Ureter (tissue), 1 donor: ENCODE data around the gene INTS12. TPM values are rescaled to one million over a fixed set of nuclear protein-coding genes. Genes with fewer than 3 reads are reported as not detected.
"Not testable (repeated sequence)": the region's sequence is repeated elsewhere in the genome, so short reads cannot be mapped to it uniquely, and the experiment has no call there.

Experiments used
- DNase-seq: peaks from one replicate; pipeline ENCODE4 v3.0.0-alpha.2; 2020; ENCODE audit warnings: low spot score
- total RNA-seq: library from RNA; stranded (reverse); gene quantifications from one replicate; pipeline ENCODE4 v1.2.4, GENCODE V29; 2023
- donor health status: DM: yes; HTN: yes; CAD: no.

Gene INTS12, protein sequence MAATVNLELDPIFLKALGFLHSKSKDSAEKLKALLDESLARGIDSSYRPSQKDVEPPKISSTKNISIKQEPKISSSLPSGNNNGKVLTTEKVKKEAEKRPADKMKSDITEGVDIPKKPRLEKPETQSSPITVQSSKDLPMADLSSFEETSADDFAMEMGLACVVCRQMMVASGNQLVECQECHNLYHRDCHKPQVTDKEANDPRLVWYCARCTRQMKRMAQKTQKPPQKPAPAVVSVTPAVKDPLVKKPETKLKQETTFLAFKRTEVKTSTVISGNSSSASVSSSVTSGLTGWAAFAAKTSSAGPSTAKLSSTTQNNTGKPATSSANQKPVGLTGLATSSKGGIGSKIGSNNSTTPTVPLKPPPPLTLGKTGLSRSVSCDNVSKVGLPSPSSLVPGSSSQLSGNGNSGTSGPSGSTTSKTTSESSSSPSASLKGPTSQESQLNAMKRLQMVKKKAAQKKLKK
- total RNA-seq = 21.1 TPM

DNA sequence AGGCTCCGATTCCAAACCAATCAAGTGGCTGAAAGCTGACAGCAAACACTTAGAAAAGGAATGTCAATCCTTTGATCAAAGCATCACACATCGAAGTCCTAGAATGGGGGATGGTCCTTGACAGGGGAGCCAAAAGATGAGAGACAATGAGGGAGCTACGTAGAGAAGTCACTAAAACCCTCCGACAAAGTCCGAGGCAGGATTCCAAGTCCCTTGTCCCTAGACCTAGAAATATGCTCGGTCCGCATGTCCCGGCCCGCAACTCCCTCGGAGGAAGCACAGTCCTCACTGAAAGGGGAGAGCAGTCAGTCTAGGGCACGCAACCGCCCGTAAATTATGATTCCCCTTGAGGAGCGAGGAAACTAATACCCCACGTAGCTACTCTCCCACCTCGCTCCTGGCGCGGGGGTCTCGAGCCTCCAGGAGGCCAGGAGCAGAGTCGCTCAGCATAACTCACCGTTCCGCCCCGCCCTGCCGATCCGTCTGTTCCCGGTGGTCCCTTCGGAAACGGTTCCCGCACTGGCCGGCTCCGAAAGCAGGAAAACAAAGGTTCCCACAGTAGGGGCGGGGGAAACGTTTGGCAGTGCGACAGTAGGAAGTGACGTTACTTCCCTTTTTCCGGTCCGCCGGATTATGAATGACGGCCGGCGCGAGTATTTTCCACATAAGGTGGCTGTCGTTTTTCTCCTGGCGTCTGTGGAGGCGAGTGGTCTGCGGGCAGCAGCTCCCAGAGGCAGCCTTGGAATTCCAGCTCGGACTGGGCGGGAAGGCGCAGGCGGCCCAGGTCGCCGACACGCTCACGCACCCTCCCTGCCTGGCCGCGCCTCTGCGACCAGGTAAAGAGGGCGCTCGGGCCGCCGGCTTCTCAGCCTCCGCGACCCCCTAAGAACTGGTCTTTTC is at the start of gene INTS12, which contains the start of gene GSTCD:
TSS of gene INTS12 (minus strand) at position 509 of the 900 bp plus-strand sequence. CDS start 8,684 bp downstream, outside the sequence.
TSS of gene GSTCD (plus strand) at position 604 of the 900 bp plus-strand sequence. CDS start 8,830 bp downstream, outside the sequence.
- DNase-seq = peak; percentile 95

DNA sequence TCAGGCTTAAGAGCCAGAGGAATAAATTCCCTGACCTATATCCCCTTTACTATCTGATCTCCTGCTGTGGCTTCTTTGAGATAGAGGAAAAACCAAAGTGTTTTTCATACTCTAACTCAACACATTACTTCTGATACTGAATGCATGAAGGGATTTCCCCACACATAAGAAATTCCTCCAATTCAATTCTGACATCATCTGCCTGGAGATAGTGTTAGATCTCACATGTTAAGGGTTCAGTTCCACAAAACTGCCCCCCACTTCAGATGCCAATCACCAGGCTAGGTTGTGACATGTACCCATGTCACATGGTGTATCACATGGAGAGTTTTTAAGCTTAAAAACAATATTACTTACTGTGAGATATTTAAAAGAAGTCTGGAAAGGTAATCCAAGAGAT is 46.9 kb upstream of the INTS12 start:
- DNase-seq = no peak

DNA sequence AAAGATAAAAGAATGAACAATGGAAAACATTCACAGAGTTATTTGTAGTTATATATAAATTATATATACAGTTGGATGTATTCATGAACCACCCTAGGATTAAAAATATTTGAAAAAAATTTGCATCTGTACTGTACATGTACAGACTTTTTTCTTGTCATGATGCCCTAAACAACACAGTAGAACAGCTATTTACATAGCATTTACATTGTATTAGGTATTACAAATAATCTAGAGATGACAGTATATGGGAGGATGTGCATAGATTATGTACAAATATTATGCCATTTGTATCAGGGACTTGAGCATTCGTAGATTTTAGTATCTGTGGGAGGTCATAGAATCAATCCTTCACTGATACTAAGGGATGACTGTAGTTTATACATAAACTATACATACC is 44.9 kb upstream of the INTS12 start:
- no peak for DNase-seq

DNA sequence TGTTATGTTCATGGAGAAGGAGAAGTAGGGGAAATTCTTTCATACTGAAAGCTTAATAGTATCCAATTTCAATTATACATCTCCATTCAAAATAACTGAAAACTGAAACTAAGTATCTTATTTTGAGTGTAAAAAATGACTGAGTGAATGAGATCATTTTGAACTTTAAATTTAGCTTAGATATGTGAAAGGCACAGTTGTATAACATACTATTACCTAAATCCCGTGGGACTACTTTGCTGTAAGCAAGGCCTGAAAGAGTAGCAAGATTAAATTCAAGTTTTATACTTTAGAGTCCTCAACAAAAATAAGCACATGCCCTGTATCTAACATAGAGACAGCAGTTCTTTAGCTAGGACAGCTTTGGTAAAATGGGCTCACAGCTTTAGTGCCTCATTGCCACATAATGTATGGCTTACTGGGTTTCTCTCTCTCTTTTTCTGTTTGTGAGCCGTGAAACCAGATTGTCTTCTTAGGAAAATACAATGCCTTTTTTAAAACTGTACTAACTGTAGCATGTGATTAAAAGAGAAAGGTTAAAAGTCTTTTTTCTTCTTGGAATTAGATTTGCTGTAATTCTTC is 43.3 kb upstream of the INTS12 start:
- DNase-seq = no peak

DNA sequence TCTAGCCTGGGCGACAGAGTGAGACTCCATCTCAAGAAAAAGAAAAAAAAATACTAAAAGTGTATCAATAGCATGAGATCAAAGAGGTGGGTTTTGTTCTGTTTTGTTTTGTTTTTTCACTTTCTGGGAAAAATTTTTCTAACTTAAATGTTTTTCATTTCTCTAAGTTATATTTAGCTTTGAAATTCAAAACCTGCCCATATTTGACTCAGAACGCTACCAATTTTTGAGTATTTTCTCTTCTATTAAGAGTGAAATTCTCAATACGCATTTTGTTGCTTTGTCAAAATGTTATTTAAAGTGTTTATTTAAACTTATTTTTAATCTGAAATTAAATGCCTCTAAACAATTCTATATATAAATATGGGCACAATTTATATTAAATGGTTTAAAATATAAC is 39.7 kb upstream of the INTS12 start:
- DNase-seq = no peak

DNA sequence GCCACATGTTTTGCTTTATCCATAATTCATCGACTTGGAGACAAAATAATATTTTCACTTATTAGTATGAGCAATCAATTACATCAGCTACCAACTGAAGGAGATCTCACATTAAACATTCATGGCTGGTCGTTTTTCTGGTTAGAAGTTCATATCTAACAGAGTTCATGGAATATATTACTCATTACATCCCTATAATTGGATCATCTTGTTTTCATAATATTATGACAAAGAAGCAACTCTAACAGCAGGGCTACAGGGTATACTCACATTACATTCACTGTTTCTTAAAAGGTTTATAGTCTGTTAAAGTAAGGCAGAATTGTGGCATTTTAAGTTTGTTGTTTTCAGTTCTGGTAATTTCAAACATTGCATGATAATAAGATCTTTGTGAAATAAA is 33.1 kb upstream of the INTS12 start:
- DNase-seq = no peak

DNA sequence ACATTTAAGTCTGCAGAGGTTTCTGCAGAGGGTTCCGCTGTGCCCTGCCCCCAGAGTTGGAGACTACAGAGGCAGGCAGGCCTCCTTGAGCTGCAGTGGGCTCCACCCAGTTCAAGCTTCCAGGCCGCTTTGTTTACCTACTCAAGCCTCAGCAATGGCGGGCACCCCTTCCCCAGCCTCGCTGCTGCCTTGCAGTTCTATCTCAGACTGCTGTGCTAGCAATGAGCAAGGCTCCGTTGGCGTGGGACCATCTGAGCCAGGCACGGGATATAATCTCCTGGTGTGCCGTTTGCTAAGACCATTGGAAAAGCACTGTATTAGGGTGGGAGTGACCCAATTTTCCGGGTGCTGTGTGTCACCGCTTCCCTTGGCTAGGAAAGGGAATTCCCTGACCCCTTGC is 26.7 kb upstream of the INTS12 start:
- not testable (repeated sequence) for DNase-seq

DNA sequence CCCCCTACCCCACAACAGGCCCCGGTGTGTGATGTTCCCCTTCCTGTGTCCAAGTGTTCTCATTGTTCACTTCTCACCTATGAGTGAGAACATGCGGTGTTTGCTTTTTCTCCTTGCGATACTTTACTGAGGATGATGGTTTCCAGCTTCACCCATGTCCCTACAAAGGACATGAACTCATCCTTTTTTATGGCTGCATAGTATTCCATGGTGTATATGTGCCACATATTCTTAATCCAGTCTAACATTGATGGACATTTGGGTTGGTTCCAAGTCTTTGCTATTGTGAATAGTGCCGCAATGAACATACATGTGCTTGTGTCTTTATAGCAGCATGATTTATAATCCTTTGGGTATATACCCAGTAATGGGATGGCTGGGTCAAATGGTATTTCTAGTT is 21.4 kb upstream of the INTS12 start:
- DNase-seq = not testable (repeated sequence)

DNA sequence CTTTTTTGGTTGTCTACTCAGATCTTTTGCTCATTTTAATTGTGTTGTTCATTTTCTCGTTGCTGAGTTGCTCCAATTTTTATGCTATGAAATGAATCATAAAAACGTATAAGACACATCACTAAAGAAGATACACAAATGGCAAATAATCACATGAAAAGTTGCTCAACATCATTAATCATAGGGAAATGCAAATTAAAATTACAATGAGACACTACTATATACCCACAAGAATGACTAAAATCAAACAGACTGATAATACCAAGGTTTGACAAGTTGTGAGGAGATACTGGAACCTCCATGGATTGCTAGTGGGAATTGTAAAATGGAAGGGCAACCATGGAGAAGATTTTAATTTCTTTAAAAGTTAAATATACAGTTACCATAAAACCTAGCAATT is 17.1 kb upstream of the INTS12 start:
- no peak for DNase-seq

DNA sequence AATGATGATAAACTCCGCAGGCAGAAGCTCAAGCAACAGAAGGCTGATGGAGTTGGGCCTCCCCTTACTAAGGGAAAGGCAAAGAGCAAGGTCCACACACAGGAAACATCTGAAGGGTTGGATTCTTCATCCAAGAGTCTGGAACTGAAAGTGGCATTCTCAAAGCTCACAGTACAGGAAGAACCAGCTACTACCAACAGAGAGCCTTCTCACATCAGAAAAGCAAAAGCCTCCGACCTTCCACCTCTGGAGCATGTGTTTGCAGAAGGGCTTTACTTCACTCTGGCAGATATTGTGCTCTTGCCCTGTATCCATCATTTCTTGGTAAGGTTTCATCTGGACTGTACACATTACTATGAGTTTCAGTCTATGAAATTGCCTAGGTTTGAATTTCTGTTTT is 10.7 kb upstream of the INTS12 start:
- no peak for DNase-seq

DNA sequence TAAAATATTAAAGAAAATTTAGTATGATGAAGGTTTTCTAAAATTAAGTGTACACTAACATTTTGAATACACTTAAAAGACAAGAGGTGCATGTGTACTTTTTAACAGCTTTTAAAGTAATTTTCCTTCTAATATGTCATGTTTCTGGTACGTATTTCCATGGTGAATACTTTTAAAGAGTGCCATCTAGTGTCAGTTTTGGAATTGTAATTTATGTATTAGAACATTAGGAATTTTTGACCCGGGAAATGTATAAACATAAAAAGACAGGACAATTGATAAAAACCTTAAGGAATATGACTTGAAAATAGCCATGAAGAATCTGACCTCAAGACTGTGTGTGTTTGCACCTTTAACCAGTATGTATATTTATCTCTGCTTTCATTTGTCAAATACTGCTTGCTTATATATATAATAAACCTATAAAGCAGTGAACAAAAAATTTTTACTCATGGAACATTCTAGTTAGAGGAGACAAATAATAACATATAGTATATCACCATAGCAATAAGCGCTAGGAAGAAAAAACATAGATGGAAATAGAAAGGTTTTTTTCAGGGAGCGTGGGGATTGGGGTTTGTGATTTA is 7.3 kb upstream of the INTS12 start:
- no peak for DNase-seq

DNA sequence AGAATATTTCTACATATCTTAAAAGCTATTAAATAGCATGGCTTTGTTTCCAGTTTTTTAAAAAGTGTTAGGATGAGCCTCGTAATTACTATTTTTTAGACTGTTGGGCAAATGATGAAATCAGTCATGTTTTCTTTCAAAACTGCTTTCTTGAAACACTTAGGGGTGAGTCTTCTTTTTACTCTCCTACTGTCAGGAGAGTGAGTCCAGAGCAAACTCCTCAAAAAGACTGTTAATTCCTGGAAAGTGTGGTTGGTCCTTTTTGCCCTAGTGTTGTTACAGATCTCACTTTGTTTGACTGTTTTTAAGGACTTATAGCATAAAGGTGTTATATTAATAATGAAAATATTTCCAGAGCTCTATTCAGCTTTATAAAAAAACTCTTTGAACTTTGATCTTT is 6.4 kb upstream of the INTS12 start:
- DNase-seq = no peak

DNA sequence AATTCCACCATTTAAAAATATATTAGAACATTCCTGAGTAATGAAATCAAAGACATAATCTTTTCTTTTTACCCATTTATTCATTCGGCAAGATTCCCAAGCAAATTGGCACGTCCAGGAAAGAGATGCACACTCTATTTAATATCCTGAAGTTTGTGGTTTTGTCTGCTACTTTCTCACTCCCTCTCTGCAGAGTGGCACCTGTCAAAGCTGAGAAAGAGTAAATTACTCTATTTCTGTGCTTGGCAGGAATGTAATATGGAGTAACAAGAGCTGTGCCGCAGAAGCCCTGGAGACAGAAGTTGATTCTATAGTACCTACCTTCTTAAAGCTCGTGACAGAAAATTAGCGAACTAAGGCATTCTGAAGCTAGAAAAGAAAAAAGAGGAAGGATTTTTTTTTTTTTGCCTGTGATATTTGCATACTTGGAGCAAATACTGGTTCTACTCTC is 5.6 kb upstream of the INTS12 start:
- no peak for DNase-seq

DNA sequence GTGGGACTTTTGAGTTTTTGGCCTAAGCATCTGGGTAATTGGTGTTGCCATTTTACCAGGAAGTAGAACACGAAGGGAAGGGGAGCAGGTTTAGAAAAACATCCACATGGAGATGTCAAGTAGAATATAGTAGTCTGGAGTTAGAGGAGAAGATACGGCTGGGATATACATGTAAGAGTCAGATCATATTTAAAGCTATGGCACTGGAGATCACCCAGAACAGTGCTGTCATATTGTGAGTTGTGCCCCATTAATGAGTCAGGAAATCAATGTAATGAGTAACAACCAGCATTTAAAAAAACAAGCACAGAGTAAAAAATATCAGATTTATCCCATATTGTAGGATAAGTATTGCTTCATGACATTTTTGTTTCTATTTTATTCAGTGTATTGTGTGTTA is 4.3 kb upstream of the INTS12 start:
- DNase-seq = no peak

DNA sequence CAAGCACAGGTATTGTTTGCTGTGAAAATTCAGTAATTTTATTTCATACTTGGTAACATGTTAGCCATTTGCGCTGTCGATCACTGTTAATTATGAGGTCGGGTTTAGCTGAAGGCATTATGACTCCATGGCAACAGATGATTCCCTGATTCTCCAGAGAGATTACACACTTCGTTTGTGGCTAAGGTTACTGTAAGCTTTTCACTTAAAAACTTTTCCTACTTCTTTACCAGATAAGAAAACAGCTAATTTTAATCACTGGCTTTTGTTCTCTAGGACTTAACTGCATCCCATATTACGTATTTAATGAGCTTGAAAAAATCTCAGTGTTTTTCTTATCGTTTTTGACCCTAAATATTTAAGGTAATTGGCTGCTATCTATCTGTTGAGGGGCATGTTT is 2.2 kb upstream of the INTS12 start:
- DNase-seq = no peak

DNA sequence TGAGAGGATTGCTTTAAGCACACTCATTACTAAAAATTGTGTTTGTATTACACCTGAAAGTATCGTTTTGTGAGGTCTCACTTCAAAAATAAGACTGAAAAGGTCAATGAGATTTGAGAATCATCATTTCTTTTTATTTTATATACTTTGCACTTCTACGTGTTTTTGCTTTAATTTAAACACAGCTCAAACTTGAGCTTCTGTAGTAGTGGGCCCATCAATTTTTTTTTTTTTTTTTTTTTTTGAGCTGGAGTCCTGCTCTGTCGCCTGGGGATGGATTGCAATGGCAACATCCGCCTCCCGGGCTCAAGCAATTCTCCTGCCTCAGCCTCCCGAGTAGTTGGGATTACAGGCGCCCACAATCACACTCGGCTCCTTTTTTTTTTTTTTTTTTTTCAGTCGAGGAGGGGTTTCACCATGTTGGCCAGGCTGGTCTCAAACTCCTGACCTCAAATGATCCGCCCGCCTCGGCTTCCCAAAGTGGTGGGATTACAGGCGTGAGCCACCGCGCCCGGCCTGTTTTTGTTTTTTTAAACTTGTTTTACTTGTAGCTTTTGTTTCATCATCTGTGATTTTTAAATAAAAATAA is 1.6 kb upstream of the INTS12 start:
- DNase-seq = no peak

DNA sequence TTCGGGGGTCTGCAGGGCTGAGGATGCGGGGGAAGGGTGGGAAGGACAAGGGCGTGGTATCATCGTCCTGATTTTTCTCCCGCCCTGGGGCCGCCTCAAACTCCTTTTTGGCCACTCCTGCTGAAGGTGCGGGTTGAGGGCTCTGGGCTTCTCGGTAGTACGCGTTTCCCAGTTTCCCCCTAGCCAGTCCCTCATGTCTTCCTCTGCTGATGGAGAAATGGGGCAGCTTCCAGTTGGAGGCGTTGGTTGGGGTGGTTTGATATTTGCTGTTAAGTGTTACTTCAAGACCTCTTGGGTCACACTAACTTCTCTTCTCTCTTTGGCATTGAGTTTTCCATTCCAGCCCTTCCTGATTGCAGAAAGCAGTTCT is 577 bp upstream of the INTS12 start:
- no peak for DNase-seq

DNA sequence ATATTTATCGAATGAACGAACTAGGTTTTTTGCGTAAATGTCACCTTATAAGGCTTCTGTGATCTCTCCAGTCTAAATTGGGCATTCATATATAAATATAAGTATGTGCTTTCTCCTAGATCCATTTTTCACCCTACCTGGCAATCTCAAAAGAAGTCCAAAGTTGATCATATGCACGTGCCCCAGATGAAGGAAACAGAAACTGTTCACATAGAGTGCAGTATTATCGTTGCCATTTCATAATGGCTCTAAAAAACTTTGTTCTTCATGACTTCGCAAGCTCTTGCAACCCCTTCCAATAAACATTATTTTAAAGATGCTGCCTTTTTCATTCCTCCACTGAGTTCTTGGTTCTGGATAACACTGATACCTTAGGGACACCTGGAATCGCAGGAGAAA is 708 bp downstream of the INTS12 start:
- no peak for DNase-seq

DNA sequence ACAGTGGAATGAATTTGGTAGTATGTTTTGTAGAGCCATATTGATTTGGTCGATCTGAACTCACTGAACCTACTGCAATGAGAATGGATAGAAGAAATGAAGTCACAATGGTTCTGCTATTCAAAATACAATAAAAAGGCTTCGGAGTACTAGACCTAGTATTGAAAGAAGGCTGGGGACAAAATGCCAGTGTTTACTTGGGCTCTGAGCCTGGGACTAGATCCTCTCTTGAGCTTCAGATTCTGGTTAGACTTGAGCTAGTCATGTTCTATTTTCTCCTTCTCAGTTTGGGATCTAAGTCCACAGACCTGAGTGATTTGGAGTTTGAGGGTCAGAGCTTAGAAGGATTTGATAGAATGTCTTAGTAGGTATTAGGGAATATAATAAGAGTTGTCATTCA is 9.9 kb downstream of the INTS12 start:
- no peak for DNase-seq

DNA sequence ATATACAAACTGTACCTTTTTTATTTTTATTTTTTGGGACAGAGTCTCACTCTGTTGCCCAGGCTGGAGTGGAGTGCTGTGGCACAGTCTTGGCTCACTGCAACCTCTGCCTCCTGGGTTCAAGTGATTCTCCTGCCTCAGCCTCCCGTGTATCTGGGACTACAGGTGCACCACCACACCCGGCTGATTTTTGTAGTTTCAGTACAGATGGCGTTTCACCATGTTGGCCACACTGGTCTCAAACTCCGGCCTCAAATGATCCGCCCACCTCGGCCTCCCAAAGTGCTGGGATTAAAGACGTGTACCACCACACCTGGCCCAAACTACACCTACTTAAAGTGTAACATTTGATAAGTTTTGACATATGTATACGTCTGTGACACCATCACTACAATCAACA is 12.7 kb downstream of the INTS12 start:
- not testable (repeated sequence) for DNase-seq

DNA sequence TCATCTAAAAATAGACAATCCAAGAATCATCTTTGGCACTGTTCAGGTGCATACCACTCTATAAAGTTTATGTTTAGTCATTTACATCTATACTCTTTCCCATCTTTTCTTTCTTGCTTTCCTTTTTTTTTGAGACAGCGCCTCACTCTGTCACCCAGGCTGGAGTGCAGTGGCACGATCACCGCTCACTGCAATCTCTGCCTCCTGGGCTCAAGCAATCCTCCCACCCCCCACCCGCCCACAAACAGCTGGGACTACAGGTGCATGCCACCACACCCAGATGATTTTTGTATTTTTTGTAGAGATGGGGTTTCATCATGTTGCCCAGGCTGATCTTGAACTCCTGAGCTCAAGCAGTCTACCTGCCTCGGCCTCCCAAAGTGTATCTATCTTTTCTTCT is 13.7 kb downstream of the INTS12 start:
- not testable (repeated sequence) for DNase-seq
